ENCODE data around the gene DEPDC1B.
"Not testable (repeated sequence)": the region's sequence is repeated elsewhere in the genome, so short reads cannot be mapped to it uniquely, and the experiment has no call there.

Gene DEPDC1B

DNA sequence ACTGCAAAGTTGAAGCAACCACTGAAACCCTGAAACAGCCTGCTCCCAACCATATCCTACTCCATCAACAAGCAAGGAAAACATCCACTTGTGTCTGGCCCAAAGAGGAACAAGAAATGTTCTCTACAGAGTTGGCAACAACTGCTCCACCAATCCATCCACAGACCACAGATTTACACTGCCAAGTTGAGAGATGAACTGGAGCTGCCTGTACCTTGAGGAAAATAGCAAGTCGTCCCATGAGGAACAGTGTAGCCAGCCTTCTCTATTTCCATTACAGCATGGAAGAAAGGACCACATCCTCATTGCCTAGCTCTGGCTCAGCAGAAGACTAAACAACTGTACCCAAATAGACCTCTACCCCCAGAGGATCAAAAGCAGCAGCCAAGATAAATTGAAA, 60.4 kb downstream of the DEPDC1B start:
- no peak for DNase-seq

DNA sequence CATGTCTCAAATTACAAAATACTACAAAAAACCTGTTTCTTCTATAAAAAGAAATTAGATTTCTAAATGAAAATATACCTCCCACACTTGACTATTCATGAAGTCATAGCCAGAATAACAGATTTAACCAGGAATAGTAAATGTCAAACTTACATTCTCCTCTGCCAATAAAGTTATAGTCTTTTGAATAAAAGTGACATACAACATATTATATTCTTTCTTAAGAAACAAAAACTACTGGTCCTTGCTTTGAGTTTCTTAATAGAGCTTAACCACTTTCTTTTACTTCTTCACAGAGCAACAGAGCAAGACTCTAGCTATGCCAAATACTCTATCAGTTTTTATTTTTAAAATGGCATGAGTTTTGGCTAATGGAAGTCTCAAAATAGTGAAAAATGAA, 61.7 kb downstream of the DEPDC1B start:
- DNase-seq = no peak

DNA sequence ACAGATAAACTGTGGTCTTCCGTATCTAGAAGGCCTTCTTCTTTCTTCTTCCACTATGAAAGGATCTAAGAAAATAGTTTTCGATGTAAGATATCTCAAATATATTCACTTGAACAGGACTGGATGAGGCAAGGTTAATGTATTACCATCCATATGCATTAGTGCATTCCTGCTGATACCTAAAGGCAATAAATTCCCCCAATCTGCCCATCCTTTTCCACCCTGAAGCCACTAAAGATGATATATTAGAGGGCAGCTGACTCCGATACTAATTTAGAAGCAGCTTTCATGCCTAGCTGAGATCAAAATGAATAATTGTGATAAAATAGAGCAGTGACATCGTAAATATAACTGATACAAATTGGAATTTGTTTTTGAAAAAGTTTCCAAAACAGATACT, 63.3 kb downstream of the DEPDC1B start:
- DNase-seq = no peak

DNA sequence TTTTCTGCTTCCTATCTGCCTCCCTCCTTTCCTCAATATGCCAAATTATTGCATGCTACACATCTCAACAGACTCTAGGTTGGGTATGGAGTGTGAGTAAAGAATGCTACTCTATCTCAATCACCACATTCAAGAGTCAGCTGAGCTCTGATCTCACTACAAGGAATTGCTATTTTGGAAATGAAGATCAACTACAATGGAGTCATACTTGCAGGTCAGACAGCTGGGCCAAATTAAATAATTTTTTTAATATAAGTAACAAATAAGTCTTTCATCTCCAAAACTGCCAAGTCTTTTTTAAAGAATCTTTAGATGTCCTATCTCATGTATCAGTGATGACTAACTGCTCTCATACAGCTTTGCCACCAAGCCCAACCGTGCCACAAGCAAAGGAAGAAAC, 64.0 kb downstream of the DEPDC1B start:
- DNase-seq = no peak

DNA sequence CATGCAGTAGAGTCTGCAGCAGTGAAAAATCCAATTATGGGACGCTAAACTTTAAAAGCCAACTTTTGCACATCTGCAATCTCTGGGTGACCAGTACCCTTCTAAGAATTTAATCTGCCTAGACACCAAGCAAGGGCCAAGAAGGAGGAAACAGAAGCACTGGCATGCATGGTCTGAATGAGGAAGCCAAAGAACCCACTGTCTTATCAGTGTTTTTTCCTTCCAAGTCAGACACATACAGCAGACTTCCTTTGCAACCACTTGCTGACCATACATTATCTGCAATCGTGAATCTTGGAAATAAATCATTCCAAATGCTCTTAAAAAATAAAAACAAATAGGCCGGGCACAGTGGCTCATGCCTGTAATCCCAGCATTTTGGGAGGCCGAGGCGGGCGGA, 65.9 kb downstream of the DEPDC1B start:
- no peak for DNase-seq

DNA sequence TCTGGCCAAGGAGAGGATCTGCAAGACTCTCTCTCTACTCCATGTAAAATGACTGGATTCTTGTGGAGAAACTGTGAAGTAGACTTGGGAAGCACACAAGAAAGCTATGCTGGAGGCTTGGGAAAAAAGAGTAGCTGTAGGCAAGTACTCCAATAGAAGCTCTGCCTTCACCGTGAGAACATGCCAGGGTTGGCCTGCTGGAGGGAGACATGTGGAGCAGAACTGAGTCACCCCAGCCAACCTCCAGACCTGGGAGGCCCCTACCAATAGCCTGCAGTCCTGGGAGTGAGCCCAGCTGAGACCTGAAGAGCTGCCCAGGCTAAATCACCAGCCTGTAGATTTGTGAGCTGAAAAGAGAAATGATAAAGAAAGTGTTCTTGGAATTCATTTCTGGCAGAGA, 66.6 kb downstream of the DEPDC1B start:
- DNase-seq = no peak

DNA sequence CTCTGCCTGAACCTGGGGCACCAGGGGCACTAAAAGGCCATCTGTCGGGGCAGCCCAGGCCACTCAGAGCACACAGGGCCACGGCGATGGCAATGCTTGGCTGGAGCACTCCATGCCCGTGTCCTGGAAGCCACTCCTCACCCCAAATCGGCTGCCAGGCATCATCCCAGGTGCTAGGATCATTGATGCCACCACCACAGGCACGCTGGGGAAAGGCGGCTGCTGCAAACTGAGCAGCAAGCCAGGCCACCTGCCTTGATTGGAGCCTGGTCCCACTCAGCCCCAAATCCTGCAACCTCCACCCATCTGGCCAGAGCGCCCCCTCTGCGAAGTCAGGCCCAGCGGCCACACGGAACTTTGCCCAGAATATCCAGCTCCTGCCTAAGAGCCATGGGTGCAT, 67.8 kb downstream of the DEPDC1B start:
- DNase-seq = no peak

DNA sequence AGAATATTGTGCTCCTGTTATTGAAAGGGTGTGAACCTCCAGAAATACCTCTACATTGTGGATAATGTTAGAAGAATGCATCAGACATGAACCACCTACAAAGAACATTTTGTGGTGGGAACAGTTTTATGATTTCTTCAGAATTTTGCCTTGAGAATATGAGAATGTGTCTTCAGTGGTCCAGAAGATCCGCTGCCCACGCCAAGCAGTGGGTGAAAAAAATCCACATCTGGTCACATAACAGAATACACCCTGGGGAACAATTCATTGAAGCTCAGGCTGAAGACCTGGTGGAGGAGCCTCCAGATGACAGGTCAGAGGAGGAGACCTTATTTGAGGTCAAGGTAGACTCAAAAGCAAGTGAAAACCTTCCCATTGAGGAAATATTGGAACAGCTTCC, 69.1 kb downstream of the DEPDC1B start:
- no peak for DNase-seq

DNA sequence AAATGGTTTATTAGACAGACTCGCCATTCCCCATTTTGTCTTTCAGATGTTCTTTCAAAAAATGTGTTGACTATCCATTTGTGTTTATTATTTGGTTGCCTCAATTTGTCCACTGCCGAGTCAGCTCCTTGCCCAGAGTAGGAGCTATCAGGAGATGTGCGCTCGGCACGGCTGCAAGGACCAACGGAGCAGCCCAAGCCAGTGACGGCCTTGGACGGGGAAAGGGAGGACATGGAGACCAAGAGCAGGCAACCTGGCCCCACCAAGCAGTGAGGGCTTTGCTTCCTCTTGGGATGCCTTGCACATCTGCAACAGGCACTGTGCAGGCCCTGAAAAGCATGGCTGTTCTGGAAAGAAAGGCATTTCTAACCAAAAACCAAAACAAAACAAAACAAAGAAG, 69.8 kb downstream of the DEPDC1B start:
- no peak for DNase-seq

DNA sequence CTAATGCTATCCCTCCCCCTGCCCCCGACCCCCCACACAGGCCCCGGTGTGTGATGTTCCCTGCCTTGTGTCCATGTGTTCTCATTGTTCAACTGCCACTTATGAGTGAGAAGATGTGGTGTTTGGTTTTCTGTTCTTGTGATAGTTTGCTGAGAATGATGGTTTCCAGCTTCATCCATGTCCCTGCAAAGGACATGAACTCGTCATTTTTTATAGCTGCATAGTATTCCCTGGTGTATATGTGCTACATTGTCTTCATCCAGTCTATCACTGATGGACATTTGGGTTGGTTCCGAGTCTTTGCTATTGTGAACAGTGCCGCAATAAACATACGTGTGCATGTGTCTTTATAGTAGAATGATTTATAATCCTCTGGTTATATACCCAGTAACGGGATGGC, 75.1 kb downstream of the DEPDC1B start:
- not testable (repeated sequence) for DNase-seq

DNA sequence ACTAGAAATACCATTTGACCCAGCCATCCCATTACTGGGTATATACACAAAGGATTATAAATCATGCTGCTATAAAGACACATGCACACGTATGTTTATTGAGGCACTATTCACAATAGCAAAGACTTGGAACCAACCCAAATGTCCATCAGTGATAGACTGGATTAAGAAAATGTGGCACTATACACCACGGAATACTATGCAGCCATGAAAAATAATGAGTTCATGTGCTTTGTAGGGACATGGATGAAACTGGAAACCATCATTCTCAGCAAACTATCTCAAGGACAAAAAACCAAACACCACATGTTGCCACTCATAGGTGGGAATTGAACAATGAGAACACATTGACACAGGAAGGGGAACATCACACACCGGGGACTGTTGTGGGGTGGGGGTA, 79.2 kb downstream of the DEPDC1B start:
- DNase-seq = not testable (repeated sequence)

DNA sequence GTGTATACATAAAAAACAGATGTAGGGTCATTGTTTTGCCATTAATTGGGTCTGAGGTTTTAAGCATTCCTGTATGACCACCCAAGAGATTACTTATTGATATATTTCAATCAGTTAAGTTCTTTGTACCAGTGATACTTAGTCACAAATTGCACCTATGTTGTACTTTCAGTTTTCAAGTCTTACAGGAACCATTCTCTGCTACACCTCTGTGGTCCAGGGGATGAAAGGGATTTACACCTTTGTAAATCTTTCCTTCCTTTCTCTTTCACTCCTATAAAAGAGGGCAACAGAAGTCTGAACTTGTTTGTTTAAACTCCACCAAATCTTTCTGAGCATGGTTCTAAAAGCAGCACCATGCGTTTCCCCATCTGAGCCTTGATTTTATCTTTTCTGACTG, 86.1 kb downstream of the DEPDC1B start:
- DNase-seq = no peak

DNA sequence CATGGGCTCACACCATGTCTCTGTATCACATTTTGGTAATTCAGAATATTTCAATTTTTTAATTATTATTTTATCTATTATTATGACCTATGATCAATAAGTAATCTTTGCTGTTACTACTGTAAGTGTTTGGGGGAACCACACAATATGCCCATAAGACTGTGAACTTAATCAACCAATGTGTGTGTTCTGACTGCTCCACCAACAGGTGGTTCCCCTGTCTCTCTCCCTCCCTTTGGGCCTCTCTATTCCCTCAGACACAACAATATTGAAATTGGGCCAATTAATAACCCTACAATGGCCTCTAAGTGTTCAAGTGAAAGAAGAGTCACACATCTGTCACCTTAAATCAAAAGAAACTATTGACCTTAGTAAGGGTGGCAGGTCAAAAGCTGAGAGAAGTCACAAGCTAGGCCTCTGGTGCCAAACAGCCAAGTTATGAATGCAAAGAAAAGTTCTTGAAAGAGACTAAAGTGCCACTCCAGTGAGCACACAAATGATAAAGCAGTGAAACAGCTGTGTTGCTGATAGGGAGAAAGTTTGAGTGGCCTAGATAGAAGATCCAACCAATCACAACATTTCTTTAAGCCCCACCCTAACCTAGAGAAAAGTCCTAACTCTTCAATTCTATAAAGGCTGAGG, 88.7 kb downstream of the DEPDC1B start:
- no peak for DNase-seq

DNA sequence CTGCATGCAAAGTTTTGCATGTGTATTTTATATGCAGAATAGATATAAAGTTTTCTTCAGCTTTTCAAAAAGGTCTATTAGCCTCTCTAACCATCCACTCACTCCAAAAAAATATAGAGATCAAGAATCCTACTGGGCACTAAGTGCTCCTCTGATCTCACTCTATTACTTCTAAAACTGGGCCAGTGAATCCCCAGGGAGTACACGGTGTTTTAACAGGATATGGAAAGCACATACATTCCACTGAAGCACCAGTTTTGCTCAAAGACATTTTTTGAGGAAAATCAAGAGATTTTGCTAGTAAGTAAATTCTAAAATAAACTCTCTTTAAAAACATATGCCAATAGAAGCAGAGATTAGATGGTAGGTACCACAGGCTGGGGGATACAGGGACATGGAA, 95.2 kb downstream of the DEPDC1B start:
- DNase-seq = no peak

DNA sequence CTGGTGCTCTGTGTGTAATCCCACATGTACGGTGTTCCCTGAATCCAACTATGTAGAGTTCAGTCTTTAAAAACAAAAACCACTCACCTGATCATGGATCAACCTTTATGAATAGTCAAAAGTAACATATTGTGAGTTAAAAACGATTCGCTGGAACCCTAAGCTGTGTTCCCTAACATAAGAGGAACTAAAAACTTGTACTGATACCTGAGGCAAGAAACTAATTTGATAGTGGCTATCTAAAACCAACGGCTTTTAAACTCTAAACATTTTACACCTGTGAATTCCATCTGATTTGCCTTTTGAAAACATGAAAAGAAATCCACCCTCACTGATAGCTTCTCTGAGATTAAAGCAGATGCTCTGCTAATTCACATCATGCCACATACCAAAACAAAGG, 101.5 kb downstream of the DEPDC1B start:
- DNase-seq = no peak

DNA sequence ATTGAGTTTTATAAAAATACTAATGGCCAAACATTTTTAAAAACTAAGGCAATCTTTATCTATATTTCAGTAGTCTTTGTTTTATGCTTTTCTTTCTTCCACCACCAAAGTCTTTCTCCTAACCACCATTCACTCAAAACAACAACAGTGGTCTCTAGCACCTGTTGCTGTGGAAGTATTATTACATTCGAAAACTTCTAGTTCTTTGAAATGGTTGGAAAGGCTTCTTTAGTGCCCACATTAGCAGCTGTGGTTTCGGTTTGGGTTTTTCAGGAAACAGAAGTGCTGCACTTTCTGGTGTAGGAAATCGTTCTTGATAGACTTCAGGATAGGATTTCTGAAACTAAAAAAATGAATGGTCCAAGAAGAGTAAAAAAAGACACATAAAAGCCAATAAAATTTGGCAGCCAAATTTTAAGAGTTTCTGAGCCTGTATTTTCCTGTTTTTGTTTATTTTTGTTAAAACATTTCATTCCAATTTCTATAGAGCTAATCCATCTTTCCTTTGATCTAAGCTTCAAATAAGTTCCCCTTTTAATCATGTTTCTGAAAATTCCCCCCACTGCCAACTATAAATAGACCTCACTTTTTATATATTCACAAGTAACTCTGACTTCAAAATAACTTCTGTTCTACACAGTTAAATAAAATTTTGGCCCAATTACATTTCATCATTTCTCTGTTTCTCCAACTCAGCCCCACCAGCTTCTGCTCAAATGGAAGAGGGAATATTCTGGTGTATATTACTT, 102.2 kb downstream of the DEPDC1B start:
- no peak for DNase-seq

DNA sequence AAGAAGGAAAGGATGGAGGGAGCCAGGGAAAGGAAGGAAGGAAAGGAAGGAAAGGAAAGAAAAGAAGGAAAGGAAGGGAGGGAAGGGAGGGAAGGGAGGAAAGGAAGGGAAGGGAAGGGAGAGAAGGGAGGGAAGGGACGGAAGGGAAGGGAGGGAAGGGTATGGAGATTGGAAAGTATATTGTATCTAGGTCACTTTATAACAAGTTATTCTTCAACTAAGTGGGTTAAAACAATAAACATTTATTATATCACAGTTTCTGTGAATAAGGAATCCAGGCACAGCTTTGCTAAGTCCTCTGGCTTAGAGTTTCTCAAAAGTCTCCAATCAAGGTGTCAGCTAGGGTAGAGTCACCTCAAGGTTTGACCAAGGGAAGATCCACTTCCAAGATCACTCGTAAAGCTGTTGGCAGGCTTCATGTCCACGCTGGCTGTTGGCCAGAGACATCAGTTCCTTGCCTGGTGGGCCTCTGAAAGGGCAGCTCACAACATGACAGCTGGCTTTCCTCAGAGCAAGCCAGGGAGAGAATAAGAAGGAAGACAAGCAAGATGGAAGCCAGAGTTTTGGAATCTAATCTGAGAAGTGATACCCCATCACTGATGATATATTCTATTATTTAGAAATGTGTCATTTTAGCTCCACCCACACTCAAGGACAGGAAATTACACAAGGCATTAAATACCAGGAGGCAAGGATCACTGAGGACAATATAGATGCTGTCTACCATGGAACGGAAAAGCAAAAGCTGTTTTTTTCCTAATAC, 105.1 kb downstream of the DEPDC1B start:
- DNase-seq = no peak

DNA sequence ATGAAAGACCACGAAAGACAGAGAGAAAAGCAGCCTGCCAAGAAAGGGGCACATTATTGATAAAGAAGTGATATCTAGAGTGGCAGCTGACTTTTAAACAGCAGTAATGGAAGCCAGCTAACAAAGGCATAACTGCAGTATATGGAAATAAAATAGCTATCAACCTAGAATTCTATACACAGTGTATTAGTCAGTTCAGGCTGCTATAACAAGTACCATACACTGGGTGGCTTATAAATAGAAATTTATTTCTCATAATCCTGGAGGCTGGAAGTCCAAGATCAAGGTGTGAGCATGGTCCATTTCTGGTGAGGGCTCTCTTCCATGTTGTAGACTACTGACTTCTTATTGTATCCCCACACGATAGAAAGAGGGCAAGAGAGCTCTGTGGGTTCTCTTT, 109.8 kb downstream of the DEPDC1B start:
- no peak for DNase-seq

DNA sequence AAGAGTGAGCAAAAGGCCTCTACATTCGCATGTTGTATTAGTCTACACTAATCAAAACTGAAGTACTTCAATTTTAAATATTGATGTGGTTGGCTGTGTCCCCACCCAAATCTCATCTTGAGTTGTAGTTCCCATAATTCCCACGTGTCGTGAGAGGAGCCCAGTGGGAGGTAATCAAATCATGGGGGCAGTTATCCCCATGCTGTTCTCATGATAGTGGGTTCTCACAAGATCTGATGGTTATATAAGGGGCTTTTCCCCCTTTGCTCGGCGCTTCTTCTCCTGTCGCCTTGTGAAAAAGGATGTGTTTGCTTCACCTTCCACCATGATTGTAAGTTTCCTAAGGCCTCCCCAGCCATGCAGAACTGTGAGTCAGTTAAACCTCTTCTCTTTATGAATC, 112.7 kb downstream of the DEPDC1B start:
- DNase-seq = not testable (repeated sequence)

DNA sequence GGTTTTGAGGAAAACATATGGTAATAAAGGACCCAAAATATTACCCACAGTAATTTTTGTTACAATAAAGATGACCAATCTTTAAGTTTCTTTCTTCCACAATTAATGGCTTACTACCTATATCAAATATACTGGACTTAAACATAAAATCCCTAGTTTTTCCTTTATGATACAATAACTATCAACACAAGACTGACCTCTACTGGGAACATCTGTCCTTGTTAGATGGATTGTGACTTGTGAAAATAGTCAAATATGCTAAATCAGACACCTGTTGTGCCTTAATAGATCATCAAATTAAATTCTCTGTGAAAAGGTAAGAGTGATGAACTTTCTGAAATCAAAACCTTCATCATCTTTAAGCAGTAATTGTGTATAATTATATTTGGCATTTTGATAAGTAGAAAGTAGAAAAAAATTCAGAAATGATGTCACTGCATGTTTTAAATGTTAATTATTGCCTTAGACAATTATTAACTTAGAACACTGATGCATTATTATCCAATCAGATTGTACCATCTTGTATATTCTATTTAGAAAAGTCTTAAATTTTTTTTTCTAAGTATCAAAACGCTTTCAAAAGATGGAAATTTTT, 113.6 kb downstream of the DEPDC1B start:
- no peak for DNase-seq

DNA sequence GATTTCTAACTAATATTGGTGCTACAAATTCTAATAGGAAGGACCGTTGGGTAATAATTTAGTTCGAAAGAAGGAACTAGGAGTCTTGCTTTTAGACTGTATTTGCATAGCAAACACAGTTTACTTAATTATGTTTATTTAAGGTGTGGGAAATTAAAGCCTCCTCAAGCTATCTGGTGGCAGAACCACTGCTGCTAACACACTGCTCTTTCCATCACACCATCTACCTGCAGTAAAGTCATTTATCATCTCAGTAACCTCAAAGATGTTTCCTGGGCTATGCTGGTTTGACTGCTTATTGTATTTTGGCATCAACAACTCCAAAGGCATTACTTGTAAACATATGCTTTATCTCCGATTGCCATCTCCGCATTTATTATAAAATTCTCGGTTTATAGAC, 114.3 kb downstream of the DEPDC1B start:
- no peak for DNase-seq

DNA sequence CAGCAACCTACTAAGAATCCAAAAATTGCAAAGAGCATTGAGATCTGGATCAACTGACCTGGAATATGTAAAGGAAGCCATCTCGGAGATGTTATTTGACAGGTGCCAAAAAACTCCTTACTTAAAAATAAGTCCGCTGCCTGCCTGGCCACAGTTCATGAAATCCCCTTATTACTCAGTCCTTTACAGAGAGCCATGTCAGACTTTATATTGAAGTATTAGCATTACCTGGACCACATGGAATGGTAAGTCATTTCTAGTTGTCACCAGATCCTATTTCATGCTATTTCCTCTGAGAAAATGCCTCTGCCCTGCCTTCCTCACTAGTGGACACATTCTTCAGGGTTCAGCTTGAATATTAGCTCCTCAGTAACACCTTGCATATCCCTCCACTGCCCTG, 115.7 kb downstream of the DEPDC1B start:
- DNase-seq = no peak

DNA sequence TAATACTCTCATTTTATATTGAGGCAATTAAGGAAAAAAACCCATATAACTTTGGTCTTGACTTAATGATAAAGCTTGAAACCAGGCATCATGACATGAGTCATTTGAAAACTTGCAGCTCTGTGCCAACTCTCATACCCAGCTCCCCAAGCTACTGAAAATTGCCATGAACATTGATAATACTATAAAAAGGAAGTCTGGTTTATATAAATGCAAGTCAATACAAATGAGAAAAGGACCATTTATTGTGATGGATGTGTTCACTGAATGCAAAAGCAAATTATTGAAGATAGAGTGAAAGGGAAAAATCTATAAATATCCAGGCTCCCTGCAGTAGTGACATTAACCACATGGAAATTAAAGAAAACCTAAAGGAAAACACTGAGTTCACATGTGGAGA, 116.3 kb downstream of the DEPDC1B start:
- DNase-seq = no peak

DNA sequence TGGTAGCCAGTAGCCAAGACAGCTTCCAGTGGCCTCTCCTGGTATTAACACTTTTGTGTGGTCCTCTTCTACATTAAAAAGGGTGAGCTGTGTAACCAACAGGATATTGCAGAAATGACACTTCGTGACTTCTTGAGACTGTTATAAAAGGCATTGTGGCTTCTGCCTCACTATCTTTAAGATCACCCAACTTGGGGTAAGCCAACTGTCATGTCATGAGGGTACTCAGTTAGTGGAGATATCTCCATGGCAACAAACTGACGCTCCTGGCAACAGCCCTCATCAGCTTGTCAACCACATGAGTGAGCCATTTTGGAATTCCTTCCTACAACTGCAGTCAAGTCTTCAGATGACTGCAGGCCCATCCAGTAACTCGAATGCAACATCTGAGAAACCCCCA, 121.7 kb downstream of the DEPDC1B start:
- no peak for DNase-seq
